Measurements from ENCODE around the gene CNKSR3.

Gene CNKSR3

GRCh38 chr6:154381548-154381947 lies 128.9 kb downstream of the CNKSR3 start:
- Histone ChIP-seq H3K27me3 (ENCODE audit: control insufficient read depth, insufficient read depth, low read length) (no peaks in the 10 kb centered on the region), H3K9ac (ENCODE audit: low read depth, low read length) (no peak overlapping the region), H3K36me3 (ENCODE audit: control insufficient read depth, insufficient read depth, low read length) (no peaks in the 10 kb centered on the region), H3K4me1 (ENCODE audit: control insufficient read depth, insufficient read depth, low read length) (peaks cover 5% of the 10 kb centered on the region; the same call in 1 of the 2 replicates), H3K27ac (ENCODE audit: low read depth, low read length) (no peak overlapping the region), H3K9me3 (ENCODE audit: control insufficient read depth, insufficient read depth, low read length) (no peaks in the 10 kb centered on the region), H3K4me3 (ENCODE audit: low read depth, low read length) (no peak overlapping the region)

DNA sequence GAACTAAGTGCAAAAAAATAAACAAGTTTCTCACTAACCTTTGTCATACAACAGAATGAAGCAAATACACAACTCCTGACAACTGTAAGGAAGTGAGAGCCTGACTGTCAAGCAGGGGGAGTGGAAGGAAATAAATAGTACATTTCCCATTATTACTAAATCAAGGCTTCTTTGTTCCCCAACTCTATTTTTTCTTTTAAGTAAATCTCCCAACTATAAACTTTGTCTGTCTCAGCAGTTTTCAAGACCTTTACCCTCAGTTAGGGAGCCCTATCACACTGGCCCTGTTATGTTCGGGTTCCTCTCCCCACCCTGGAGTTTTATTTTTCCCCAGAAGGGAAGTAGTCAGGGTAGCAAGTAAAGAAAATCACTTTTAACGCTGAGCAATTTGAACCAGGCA lies 129.7 kb downstream of the CNKSR3 start:
- Histone ChIP-seq H3K4me3 (ENCODE audit: low read depth, low read length) (no peak overlapping the region), H3K9ac (ENCODE audit: low read depth, low read length) (no peak overlapping the region), H3K27me3 (ENCODE audit: control insufficient read depth, insufficient read depth, low read length) (no peaks in the 10 kb centered on the region), H3K4me1 (ENCODE audit: control insufficient read depth, insufficient read depth, low read length) (peaks cover 5% of the 10 kb centered on the region; the same call in 1 of the 2 replicates), H3K27ac (ENCODE audit: low read depth, low read length) (no peak overlapping the region), H3K9me3 (ENCODE audit: control insufficient read depth, insufficient read depth, low read length) (no peaks in the 10 kb centered on the region), H3K36me3 (ENCODE audit: control insufficient read depth, insufficient read depth, low read length) (no peaks in the 10 kb centered on the region)

DNA sequence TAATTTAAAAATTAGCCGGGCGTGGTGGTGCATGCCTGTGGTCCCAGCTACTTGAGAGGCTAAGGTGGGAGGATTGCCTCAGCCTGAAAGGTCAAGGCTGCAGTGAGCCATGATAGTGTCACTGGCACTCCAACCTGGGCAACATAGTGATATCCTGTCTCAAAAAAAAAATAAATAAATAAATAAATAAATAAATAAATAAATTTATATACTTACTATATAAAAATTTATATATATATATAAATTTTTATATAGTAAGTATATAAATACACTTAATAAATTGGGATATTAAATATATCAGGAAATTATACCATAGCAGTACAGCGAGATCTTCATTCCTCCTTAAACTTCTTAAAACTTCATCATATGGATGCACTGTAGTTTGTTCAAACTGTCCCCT lies 130.9 kb downstream of the CNKSR3 start:
- Histone ChIP-seq H3K4me1 (ENCODE audit: control insufficient read depth, insufficient read depth, low read length) (peaks cover 5% of the 10 kb centered on the region; the same call in 1 of the 2 replicates), H3K36me3 (ENCODE audit: control insufficient read depth, insufficient read depth, low read length) (no peaks in the 10 kb centered on the region), H3K9me3 (ENCODE audit: control insufficient read depth, insufficient read depth, low read length) (no peaks in the 10 kb centered on the region), H3K27me3 (ENCODE audit: control insufficient read depth, insufficient read depth, low read length) (no peaks in the 10 kb centered on the region), H3K9ac (ENCODE audit: low read depth, low read length) (no peak overlapping the region), H3K27ac (ENCODE audit: low read depth, low read length) (no peak overlapping the region), H3K4me3 (ENCODE audit: low read depth, low read length) (no peak overlapping the region)

DNA sequence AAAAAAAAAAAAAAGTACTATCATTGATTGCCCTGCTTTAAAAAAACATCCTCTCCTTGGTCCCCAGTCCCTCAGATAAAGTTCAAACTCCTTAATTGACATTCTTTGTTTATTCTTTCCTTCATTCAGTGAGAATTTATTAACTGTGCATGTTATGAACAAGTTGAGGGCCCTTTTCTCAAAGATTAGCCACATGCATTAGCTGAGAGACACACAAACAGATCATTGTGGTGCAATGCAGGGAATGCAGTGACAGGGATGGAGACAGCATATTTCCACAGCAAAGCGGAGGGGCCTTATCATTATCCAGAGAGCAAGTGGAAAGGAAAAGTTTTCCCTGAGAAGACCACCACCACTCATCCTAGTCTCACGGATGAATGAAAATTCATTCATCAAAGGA lies 132.0 kb downstream of the CNKSR3 start:
- no peaks in the 10 kb centered on the region for H3K9me3 ChIP-seq (ENCODE audit: control insufficient read depth, insufficient read depth, low read length)

GRCh38 chr6:154377726-154378125 lies 132.8 kb downstream of the CNKSR3 start:
- H3K9me3 ChIP-seq (ENCODE audit: control insufficient read depth, insufficient read depth, low read length) = no peaks in the 10 kb centered on the region
- H3K27ac ChIP-seq (ENCODE audit: low read depth, low read length) = no peak overlapping the region
- H3K27me3 ChIP-seq (ENCODE audit: control insufficient read depth, insufficient read depth, low read length) = no peaks in the 10 kb centered on the region

More for the DNA sequence above, 132.0 kb downstream of the CNKSR3 start:
- Histone ChIP-seq H3K4me1 (ENCODE audit: control insufficient read depth, insufficient read depth, low read length) (peaks cover 5% of the 10 kb centered on the region; the same call in 1 of the 2 replicates), H3K36me3 (ENCODE audit: control insufficient read depth, insufficient read depth, low read length) (no peaks in the 10 kb centered on the region), H3K27me3 (ENCODE audit: control insufficient read depth, insufficient read depth, low read length) (no peaks in the 10 kb centered on the region), H3K9ac (ENCODE audit: low read depth, low read length) (no peak overlapping the region), H3K4me3 (ENCODE audit: low read depth, low read length) (no peak overlapping the region), H3K27ac (ENCODE audit: low read depth, low read length) (no peak overlapping the region)

DNA sequence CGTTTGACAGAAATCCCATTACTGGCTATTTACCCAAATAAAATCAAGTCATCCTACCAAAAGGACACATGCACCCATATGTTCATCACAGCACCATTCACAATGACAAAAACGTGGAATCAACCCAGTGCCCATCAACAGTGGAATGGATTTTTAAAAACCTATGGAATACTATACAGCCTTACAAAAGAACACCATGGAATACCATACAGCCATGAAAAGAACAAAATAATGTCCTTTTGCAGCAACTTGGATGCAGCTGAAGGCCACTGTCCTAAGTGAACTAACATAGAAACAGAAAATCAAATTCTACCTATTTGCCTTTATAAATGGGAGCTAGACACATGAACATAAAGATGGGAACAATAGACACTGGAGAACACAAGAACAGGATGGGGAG lies 136.5 kb downstream of the CNKSR3 start:
- Histone ChIP-seq H3K27me3 (ENCODE audit: control insufficient read depth, insufficient read depth, low read length) (no peaks in the 10 kb centered on the region), H3K4me1 (ENCODE audit: control insufficient read depth, insufficient read depth, low read length) (no peaks in the 10 kb centered on the region), H3K36me3 (ENCODE audit: control insufficient read depth, insufficient read depth, low read length) (no peaks in the 10 kb centered on the region), H3K9me3 (ENCODE audit: control insufficient read depth, insufficient read depth, low read length) (no peaks in the 10 kb centered on the region), H3K27ac (ENCODE audit: low read depth, low read length) (no peak overlapping the region), H3K4me3 (ENCODE audit: low read depth, low read length) (no peak overlapping the region), H3K9ac (ENCODE audit: low read depth, low read length) (no peak overlapping the region)

More at GRCh38 chr6:154377726-154378125, 132.8 kb downstream of the CNKSR3 start:
- no peaks in the 10 kb centered on the region for H3K36me3 ChIP-seq (ENCODE audit: control insufficient read depth, insufficient read depth, low read length)
- no peak overlapping the region for H3K9ac ChIP-seq (ENCODE audit: low read depth, low read length)
- peaks cover 5% of the 10 kb centered on the region; the same call in 1 of the 2 replicates for H3K4me1 ChIP-seq (ENCODE audit: control insufficient read depth, insufficient read depth, low read length)
- H3K4me3 ChIP-seq (ENCODE audit: low read depth, low read length) = no peak overlapping the region

DNA sequence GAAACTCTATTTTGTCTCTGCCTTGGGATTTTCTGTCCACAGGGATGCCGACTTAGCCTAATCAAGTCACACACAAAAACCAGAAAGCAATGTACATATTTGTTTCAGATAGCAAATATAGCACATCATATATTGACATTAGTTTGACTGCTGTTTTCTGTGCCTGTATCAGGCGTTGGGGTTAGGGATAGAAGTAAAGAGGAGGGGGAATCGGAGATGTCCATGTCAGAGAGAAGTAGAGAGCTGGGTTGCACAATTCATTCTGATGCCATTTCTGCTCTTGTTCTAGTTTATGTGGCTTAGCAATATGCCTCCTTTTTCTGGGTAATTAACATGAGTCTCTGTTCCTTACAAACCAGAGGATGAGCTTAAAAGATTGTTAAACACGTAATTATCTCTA lies 139.2 kb downstream of the CNKSR3 start:
- Histone ChIP-seq H3K9ac (ENCODE audit: low read depth, low read length) (no peak overlapping the region), H3K27me3 (ENCODE audit: control insufficient read depth, insufficient read depth, low read length) (no peaks in the 10 kb centered on the region), H3K4me3 (ENCODE audit: low read depth, low read length) (no peak overlapping the region), H3K9me3 (ENCODE audit: control insufficient read depth, insufficient read depth, low read length) (no peaks in the 10 kb centered on the region), H3K27ac (ENCODE audit: low read depth, low read length) (no peak overlapping the region), H3K4me1 (ENCODE audit: control insufficient read depth, insufficient read depth, low read length) (no peaks in the 10 kb centered on the region), H3K36me3 (ENCODE audit: control insufficient read depth, insufficient read depth, low read length) (no peaks in the 10 kb centered on the region)

GRCh38 chr6:154370545-154370944 lies 139.9 kb downstream of the CNKSR3 start:
- Histone ChIP-seq H3K9me3 (ENCODE audit: control insufficient read depth, insufficient read depth, low read length) (no peaks in the 10 kb centered on the region), H3K27ac (ENCODE audit: low read depth, low read length) (no peak overlapping the region), H3K4me3 (ENCODE audit: low read depth, low read length) (no peak overlapping the region), H3K36me3 (ENCODE audit: control insufficient read depth, insufficient read depth, low read length) (no peaks in the 10 kb centered on the region), H3K9ac (ENCODE audit: low read depth, low read length) (no peak overlapping the region), H3K27me3 (ENCODE audit: control insufficient read depth, insufficient read depth, low read length) (no peaks in the 10 kb centered on the region), H3K4me1 (ENCODE audit: control insufficient read depth, insufficient read depth, low read length) (no peaks in the 10 kb centered on the region)

- H3K4me1 ChIP-seq (ENCODE audit: control insufficient read depth, insufficient read depth, low read length) = no peaks in the 10 kb centered on the region
- H3K36me3 ChIP-seq (ENCODE audit: control insufficient read depth, insufficient read depth, low read length) = no peaks in the 10 kb centered on the region
- no peak overlapping the region for H3K4me3 ChIP-seq (ENCODE audit: low read depth, low read length)
- H3K27me3 ChIP-seq (ENCODE audit: control insufficient read depth, insufficient read depth, low read length) = no peaks in the 10 kb centered on the region
- H3K27ac ChIP-seq (ENCODE audit: low read depth, low read length) = no peak overlapping the region
- H3K9me3 ChIP-seq (ENCODE audit: control insufficient read depth, insufficient read depth, low read length) = no peaks in the 10 kb centered on the region
- H3K9ac ChIP-seq (ENCODE audit: low read depth, low read length) = no peak overlapping the region
These were observed 142.4 kb downstream of the CNKSR3 start for GRCh38 chr6:154367839-154368695.

DNA sequence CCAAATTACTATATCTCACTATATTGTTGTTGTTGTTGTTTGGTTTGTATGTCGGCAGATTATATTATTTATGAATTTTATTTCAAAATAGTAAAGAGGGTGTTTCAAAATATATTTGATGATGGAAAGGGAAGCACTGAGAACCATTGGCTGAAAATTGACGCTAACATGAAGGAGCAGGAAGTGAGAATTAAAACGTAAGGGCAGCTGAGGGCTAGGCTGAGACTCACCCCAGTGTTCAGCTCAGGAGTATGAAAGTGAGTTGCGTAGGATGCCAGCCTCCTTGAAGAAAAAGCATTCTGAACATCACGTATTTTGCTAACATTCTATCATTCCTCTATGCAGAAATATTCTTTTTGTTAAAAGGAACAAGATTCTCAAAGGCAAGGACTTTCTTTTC lies 143.1 kb downstream of the CNKSR3 start:
- no peak overlapping the region for H3K9ac ChIP-seq (ENCODE audit: low read depth, low read length)
- H3K4me3 ChIP-seq (ENCODE audit: low read depth, low read length) = no peak overlapping the region
- H3K4me1 ChIP-seq (ENCODE audit: control insufficient read depth, insufficient read depth, low read length) = no peaks in the 10 kb centered on the region
- H3K9me3 ChIP-seq (ENCODE audit: control insufficient read depth, insufficient read depth, low read length) = no peaks in the 10 kb centered on the region
- no peak overlapping the region for H3K27ac ChIP-seq (ENCODE audit: low read depth, low read length)
- H3K27me3 ChIP-seq (ENCODE audit: control insufficient read depth, insufficient read depth, low read length) = no peaks in the 10 kb centered on the region
- no peaks in the 10 kb centered on the region for H3K36me3 ChIP-seq (ENCODE audit: control insufficient read depth, insufficient read depth, low read length)

DNA sequence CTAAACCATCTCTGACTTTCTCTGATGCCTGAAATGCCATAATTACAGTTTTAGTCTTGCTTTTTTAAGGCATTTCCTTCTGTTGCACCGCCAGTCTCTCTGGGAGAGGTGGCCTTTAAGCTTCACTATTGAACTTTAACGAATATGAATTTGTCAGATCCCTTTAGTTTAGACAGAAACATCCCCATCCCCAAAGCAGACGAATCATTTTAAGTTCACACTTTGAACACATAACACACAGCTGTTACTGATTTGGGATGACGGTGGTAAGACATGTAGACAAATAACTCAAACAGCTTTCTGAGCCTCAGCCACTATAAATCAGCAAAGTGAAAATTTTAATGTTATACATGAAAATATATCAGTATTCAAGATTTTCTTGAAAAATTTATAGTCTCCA lies 146.7 kb downstream of the CNKSR3 start:
- H3K9me3 ChIP-seq (ENCODE audit: control insufficient read depth, insufficient read depth, low read length) = no peaks in the 10 kb centered on the region
- no peak overlapping the region for H3K27ac ChIP-seq (ENCODE audit: low read depth, low read length)
- no peaks in the 10 kb centered on the region for H3K27me3 ChIP-seq (ENCODE audit: control insufficient read depth, insufficient read depth, low read length)
- no peaks in the 10 kb centered on the region for H3K4me1 ChIP-seq (ENCODE audit: control insufficient read depth, insufficient read depth, low read length)
- H3K9ac ChIP-seq (ENCODE audit: low read depth, low read length) = no peak overlapping the region
- no peaks in the 10 kb centered on the region for H3K36me3 ChIP-seq (ENCODE audit: control insufficient read depth, insufficient read depth, low read length)
- no peak overlapping the region for H3K4me3 ChIP-seq (ENCODE audit: low read depth, low read length)
